Left cardiac atrium (tissue), 4 donors: ENCODE measurements around the gene PSMA6. TPM values are rescaled to one million over a fixed set of nuclear protein-coding genes. Genes with fewer than 3 reads are reported as not detected.
"Not testable (repeated sequence)": the region's sequence is repeated elsewhere in the genome, so short reads cannot be mapped to it uniquely, and the experiment has no call there.

Experiments
- ATAC-seq, 2 donors: fragments of 200-7000 bp; cut with Tn5 transposase; one replicate each; pipeline ENCODE4 v1.9.1; 2020; ENCODE audit warnings: mild to moderate bottlenecking in 2 of 2, moderate library complexity in 2 of 2
- DNase-seq: peaks from one replicate; pipeline ENCODE4 v3.0.0-alpha.2; 2020
- intact Hi-C, 2 donors: fragments of 100-400 bp; cut with DNase I; formaldehyde crosslinking; loops; one replicate each; pipeline versions ENCODE4 v1.14.1 to v1.15.1; 2022 to 2023
- total RNA-seq, 2 donors: library from RNA; stranded (reverse); fragmentation: NEBNext Ultra II Directional; extraction: Animal tissue kit (Norgen Biotek cat#: 25700); gene quantifications; one replicate each; pipeline ENCODE4 v1.2.1, GENCODE V29; 2021
- donor health status: DM: no; HTN: yes; CAD: no.
- donor health status: DM: no; HTN: yes; CAD: no; lungs with severe emphysema.
- donor health status: DM: yes; HTN: yes; CAD: no.
- donor health status: Dilated cardiomyopathy.

PSMA6 gene
- total RNA-seq, 2 donors from 2014 or later, result 131 to 165 TPM

- DNase-seq (no peak), ATAC-seq (no peak)
- intact Hi-C loops, result loop anchor here in 1 of 2 donors (5.0 kb wide), 1 partner anchor 63 kb away; the partner anchor contains the start of gene NFKBIA
Observed at GRCh38 chr14:35338731-35339405, 46.7 kb downstream of the PSMA6 start.

- intact Hi-C loops, result loop anchor here (5.0 kb wide), 2 partner anchors 48 to 62 kb away; partner anchors contain the start of genes NFKBIA (in 1 of the 2) and PSMA6 (in 1 of the 2)
- ATAC-seq, result no peak
- DNase-seq, result no peak
Observed at GRCh38 chr14:35339761-35340406, 47.7 kb downstream of the PSMA6 start.

- ATAC-seq (no peak), DNase-seq (no peak)
- intact Hi-C loops, result loop anchor here in 1 of 2 donors (5.0 kb wide), 1 partner anchor 49 kb away; the partner anchor contains the start of gene PSMA6
Observed at GRCh38 chr14:35340616-35341453, 48.7 kb downstream of the PSMA6 start.

- no peak for ATAC-seq
- no peak for DNase-seq
- intact Hi-C loops, result loop anchor here in 1 of 2 donors (5.0 kb wide), 1 partner anchor 49 kb away; the partner anchor contains the start of gene PSMA6
Observed at GRCh38 chr14:35341454-35341750, 49.2 kb downstream of the PSMA6 start.

- intact Hi-C loops, result loop anchor here in 1 of 2 donors (5.0 kb wide), 1 partner anchor 50 kb away; the partner anchor contains the start of gene PSMA6
- DNase-seq (peak; percentile 98), ATAC-seq (peak; percentile 92 to 93)
Observed at GRCh38 chr14:35341751-35342488, 49.7 kb downstream of the PSMA6 start.

GRCh38 chr14:35342489-35343010, 50.4 kb downstream of the PSMA6 start:
- ATAC-seq (no peak), DNase-seq (no peak)
- intact Hi-C loops, result loop anchor here in 1 of 2 donors (5.0 kb wide), 1 partner anchor 50 kb away; the partner anchor contains the start of gene PSMA6

GRCh38 chr14:35343702-35344101, 51.5 kb downstream of the PSMA6 start:
- DNase-seq (no peak), ATAC-seq (no peak)
- intact Hi-C loops, result loop anchor here in 1 of 2 donors (5.0 kb wide), 1 partner anchor 51 kb away; the partner anchor contains the start of gene PSMA6

- DNase-seq (no peak), ATAC-seq (no peak)
- intact Hi-C loops, result loop anchor here in 1 of 2 donors (5.0 kb wide), 1 partner anchor 52 kb away; the partner anchor contains the start of gene PSMA6
Observed at GRCh38 chr14:35344107-35344807, 52.1 kb downstream of the PSMA6 start.

- intact Hi-C loops, result no loop called here
- ATAC-seq (no peak), DNase-seq (no peak)
Observed at GRCh38 chr14:35346738-35347322, 54.6 kb downstream of the PSMA6 start.

- DNase-seq, result no peak
- intact Hi-C loops, result no loop called here
- no peak for ATAC-seq
Observed at GRCh38 chr14:35347323-35348043, 55.3 kb downstream of the PSMA6 start.

- intact Hi-C loops, DNase-seq, ATAC-seq: not testable (repeated sequence)
Observed at GRCh38 chr14:35348044-35348380, 55.8 kb downstream of the PSMA6 start.

- ATAC-seq (no peak), DNase-seq (no peak)
- intact Hi-C loops, result no loop called here
Observed at GRCh38 chr14:35349496-35350365, 57.5 kb downstream of the PSMA6 start.

- no peak for DNase-seq
- no peak for ATAC-seq
- intact Hi-C loops, result no loop called here
Observed at GRCh38 chr14:35351497-35351896, 59.3 kb downstream of the PSMA6 start.

- DNase-seq, result no peak
- intact Hi-C loops, result no loop called here
- no peak for ATAC-seq
Observed at GRCh38 chr14:35351897-35352273, 59.7 kb downstream of the PSMA6 start.

- DNase-seq, result no peak
- intact Hi-C loops, result no loop called here
- peak; percentile 63 to 66 for ATAC-seq
Observed at GRCh38 chr14:35352274-35353233, 60.4 kb downstream of the PSMA6 start.
